Bronchial epithelial cell (primary cell): ENCODE results near the gene ESPN. TPM values are rescaled to one million over a fixed set of nuclear protein-coding genes. Genes with fewer than 3 reads are reported as not detected.

ENCODE experiments used
- DNase-seq: peaks from one replicate; pipeline ENCODE4 v3.0.0-alpha.2; 2010; ENCODE audit warnings: low read depth
- FAIRE-seq: peaks from 2 replicates; lab custom pipeline; 2011; peaks lifted over from hg19 to GRCh38; lab: Jason Lieb, UNC
- H3K27me3 ChIP-seq: 2 replicates; pipeline ENCODE4 v1.5.1; 2011; ENCODE audit warnings: low read length; ENCODE audit not compliant: control insufficient read depth, insufficient read depth
- H3K36me3 ChIP-seq: 2 replicates; pipeline ENCODE4 v1.5.1; 2011; ENCODE audit warnings: low read length; ENCODE audit not compliant: control insufficient read depth, insufficient read depth
- H3K4me3 ChIP-seq: 2 replicates; pipeline ENCODE4 v1.5.1; 2011; ENCODE audit warnings: mild to moderate bottlenecking, low read depth, low read length, control low read depth
- total RNA-seq: library from RNA; depleted of rRNA; stranded (reverse); fragments of >200 nt; gene quantifications from 2 replicates; pipeline ENCODE4 v1.2.1, GENCODE V29; 2014
- TF ChIP-seq, protein P1 (sequence below): IDR thresholded peaks from 2 replicates; pipeline ENCODE4 v1.5.1; 2011; ENCODE audit warnings: mild to moderate bottlenecking, moderate library complexity, low read length, control low read depth, inconsistent platforms; ENCODE audit not compliant: insufficient read depth, severe bottlenecking

Gene ESPN
- total RNA-seq, 1 donor from 2014 or later: 4.5 TPM

DNA sequence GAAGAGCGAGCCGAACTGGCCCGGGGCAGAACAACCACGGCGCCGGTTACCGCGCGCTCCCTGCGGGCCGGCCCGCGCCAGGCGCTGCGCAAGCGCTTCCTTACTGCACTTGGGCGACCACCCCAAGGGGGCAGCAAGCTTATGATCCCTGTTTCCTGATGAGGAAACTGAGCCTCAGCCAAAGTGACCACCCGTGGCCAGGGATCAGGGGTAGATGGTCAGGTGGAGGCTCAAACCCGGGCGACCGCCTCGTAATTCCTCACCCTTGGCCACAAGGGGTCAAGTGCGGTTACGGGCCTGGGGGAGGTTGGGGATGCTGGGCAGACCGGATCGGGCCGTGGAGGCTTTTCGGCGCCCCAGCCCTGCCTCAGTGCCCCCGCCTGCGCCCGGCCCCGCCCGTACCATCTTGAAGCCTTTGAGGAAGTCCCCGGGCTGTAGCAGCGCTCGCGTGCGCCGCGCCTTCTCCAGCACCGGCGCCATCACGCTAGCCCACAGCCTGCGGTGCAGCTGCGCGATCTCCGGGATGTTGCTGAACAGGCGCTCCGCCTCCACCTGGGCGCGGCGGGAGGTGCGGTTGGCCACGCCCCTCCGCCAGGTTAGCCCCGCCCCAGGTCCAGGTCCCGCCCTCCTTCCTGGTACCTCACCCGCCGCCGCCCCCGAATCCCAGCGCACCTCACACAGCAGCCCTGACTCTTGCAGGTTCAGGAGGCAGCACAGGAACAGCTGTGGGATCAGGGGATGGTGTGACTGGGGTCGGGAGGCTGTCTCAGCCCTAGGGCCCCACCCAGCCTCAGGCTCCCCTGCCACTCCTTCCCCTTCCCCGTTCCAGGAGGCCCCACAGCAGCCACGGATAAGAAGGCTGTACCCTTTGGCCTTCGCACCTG is 46.8 kb downstream of the ESPN start:
- FAIRE-seq (no peak), DNase-seq (peak; percentile 23)
- TF ChIP-seq, protein P1, sequence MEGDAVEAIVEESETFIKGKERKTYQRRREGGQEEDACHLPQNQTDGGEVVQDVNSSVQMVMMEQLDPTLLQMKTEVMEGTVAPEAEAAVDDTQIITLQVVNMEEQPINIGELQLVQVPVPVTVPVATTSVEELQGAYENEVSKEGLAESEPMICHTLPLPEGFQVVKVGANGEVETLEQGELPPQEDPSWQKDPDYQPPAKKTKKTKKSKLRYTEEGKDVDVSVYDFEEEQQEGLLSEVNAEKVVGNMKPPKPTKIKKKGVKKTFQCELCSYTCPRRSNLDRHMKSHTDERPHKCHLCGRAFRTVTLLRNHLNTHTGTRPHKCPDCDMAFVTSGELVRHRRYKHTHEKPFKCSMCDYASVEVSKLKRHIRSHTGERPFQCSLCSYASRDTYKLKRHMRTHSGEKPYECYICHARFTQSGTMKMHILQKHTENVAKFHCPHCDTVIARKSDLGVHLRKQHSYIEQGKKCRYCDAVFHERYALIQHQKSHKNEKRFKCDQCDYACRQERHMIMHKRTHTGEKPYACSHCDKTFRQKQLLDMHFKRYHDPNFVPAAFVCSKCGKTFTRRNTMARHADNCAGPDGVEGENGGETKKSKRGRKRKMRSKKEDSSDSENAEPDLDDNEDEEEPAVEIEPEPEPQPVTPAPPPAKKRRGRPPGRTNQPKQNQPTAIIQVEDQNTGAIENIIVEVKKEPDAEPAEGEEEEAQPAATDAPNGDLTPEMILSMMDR: no peak
- Histone ChIP-seq H3K27me3 (no peaks in the 10 kb centered on the region), H3K36me3 (peaks cover 64% of the 10 kb centered on the region), H3K4me3 (no peak overlapping the region)

DNA sequence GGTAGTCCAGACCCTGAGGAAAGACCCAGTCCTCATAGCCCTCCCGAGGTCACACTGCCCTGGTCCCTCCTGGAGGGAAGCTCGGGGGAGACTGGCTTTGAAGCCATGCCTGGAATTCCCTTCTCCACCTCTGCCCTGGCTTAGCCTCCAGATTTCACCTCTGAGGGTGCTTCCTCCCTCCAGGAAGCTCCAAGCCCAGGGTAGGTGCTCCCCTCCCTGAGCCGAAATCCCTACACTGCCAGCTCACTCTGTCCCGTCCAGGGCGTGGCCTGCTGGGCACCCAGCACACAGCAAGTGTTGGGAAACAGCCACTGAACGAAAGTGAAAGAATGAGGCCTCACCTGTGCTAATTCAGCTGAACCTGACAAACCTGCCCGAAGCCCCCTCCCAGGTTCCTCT is 47.4 kb downstream of the ESPN start:
- Histone ChIP-seq H3K36me3 (peaks cover 65% of the 10 kb centered on the region), H3K27me3 (no peaks in the 10 kb centered on the region), H3K4me3 (no peak overlapping the region)
- TF ChIP-seq, protein P1: no peak
- FAIRE-seq (peak; percentile 73), DNase-seq (peak; percentile 81)

DNA sequence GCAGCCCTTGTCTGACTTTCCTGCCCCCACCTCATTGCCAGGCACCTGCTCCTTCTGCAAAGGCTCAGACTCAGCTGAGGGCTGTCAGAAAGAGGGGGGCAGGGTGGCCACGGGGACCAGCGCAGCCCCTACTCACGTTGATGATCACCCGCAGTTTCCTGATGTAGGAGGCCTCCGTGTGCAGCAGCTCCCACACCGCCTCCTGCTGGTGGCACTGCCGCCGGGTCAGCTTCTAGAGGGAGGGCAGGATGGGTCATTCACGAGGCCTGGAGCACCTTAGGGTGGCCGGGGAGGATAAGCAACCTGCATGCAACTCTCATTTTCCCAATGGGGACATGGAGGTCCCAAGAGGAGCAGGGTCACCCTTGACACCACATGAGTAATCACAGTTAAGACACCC is 47.8 kb downstream of the ESPN start:
- TF ChIP-seq, protein P1: peak; percentile 51
- H3K36me3 ChIP-seq: peaks cover 62% of the 10 kb centered on the region
- H3K27me3 ChIP-seq: no peaks in the 10 kb centered on the region
- H3K4me3 ChIP-seq: no peak overlapping the region
- FAIRE-seq: no peak
- no peak for DNase-seq

DNA sequence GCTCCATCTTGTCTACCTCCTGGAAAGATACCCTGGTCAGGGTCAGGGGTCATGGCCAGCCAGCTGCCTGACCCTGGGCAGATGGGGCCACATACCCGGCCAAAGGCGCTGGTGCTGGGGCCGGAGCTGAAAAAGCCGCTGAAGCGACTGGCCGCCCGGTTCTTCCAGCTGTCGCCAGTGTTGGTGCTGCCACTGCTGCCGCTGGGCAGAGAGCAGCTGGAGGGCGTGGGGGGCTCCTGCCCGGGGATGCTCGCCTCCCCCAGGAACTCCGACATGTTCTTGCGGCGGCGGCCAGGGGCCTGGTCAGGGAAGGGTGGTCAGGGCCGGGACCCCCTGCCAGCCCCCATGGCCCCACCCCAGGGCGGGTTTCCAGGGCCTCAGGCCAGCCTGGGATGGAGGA is 48.6 kb downstream of the ESPN start:
- no peak overlapping the region for H3K4me3 ChIP-seq
- DNase-seq (no peak), FAIRE-seq (no peak)
- peaks cover 56% of the 10 kb centered on the region for H3K36me3 ChIP-seq
- no peaks in the 10 kb centered on the region for H3K27me3 ChIP-seq
- TF ChIP-seq, protein P1: no peak

DNA sequence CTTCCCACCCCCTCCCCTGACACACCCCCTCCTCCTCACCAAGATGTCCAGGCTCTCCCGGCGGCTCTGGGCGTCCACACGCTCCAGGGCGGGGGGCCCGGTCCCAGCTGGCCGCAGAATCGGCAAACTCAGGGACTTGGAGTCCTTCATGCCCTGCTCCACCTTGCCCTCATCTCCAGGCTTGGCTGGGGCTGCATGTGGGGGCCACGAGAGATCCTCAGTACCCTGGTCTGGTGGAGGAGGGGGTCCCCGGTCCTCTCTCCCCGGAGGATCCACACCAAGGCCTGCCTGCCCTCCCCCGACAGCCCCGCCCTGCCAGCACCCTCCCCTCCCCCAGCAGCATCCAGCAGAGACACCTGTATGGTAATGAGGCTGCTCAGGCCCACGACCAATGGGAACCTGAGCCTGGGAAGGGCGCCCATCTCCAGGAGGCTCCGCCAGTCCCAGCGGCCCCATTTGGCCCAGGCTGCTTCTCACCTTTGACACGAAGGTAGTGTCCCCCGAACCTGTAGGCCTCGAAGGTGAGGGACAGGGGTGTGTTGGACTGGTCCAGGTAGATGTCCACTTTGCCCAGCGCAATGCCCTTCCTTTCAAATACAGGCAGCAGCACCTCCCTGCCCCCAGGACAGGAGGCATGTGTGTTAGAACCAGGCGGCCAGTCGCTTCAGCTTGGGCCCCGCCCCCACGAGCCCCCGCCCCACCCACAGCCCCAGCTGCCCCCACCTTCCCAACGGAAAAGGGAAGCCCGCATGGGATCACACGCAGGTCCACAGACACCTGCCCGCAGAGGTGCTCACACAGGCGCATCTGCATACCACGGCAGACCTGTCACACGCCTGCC is 49.6 kb downstream of the ESPN start:
- TF ChIP-seq, protein P1: no peak
- DNase-seq (no peak), FAIRE-seq (no peak)
- no peak overlapping the region for H3K4me3 ChIP-seq
- peaks cover 47% of the 10 kb centered on the region for H3K36me3 ChIP-seq
- H3K27me3 ChIP-seq: no peaks in the 10 kb centered on the region
